NCI-H82 treated with DMSO at 0.1 percent for 48 hours (cell line): ENCODE results near the gene PAX6.

Experiments used
- DNase-seq: peaks from one replicate; lab custom pipeline; 2025; ENCODE audit not compliant: unreplicated experiment; lab: John Stamatoyannopoulos, UW

PAX6 gene

DNA sequence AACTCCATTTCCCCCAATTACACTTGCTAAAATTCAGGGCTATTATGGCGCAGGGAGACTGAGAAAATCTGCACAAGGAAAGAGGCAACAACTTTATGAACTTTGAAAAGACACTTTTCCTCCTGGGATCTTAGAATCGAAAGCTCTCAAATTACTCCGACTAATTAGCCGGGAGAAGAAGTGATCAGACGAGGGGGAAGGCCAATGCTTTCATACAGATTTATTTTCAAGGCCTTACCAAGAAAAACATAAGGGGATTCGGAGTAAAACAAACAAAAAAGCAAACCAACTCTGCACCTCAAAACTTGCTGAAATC is 1.6 kb downstream of the PAX6 start:
- DNase-seq = no peak

DNA sequence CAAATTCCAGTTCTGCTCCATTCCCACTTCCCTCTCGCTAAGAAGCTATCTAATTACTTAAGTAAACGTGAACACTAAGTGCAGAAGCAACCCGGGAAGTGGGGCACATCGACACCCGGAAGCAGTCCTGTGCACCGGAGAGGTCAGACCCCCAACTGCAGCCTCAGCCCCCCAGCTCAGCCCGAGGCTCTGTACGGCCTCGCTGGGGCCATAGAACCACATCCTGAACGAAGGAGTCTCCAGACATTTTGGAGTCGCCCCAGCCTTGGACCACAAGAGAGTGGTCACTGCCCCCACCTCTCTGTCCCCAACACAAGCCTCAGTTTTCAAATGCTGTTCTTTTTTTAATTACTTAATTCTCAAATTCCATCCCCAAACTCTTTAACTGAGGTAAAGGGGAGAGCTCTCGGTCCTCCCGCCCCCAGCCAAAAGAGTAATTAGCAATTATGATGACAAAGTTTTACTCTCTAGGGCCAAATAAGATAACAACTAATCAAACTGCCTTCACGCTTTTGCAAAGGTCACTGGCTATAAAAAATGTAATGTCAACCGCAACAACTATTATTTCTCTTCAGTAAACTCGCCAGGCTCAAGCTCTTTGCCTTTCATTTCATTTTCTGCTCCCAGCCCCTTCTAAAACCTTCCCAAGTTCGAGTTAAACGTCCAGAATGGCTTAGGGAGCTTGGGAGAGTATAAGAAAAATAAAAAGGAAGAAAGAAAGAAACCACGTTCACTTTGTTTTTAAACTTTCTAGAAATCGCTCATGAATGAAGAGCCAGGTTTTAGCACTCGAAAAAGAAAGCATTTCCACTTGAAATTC is 2.2 kb downstream of the PAX6 start:
- no peak for DNase-seq

DNA sequence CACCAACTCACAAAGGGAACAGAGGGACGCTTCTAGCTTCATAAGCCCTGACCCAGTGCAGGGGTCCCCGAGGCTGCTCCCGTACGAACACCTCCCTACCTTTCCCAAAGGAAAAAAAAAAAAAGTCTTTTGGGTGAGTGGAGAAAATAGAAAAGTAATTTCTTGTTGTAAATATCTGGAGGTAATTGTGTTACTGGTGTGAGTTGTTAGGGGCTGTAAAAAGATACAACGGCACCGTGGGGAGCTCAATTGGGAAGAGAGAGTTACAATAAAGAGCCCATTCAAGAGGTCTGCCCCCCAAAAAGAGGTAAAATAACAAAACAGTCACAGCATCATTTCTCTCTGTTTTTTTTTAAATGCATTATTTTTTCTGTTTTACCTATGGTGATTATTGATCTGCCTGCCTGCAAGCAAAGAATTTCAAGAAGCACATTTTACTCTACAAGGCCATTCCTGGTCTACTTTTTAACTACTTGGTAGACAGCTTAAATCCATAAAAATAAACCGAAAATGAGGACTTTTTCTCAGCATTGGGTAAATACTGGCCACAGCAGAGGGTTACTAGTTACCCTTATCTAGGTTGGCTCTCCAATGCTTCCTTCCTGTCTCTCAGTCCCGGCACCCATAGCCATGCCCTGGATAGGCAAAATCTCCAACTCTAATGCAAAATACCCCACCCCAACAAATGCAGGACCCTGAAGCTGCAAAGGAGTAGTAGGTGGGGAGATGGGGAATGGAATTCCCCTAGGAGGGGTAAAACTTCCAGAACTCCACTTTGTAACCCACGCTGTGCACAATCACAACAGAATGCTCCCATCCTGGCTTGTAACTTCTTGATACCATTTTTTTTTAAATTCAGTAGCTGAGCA is 3.1 kb downstream of the PAX6 start:
- no peak for DNase-seq

DNA sequence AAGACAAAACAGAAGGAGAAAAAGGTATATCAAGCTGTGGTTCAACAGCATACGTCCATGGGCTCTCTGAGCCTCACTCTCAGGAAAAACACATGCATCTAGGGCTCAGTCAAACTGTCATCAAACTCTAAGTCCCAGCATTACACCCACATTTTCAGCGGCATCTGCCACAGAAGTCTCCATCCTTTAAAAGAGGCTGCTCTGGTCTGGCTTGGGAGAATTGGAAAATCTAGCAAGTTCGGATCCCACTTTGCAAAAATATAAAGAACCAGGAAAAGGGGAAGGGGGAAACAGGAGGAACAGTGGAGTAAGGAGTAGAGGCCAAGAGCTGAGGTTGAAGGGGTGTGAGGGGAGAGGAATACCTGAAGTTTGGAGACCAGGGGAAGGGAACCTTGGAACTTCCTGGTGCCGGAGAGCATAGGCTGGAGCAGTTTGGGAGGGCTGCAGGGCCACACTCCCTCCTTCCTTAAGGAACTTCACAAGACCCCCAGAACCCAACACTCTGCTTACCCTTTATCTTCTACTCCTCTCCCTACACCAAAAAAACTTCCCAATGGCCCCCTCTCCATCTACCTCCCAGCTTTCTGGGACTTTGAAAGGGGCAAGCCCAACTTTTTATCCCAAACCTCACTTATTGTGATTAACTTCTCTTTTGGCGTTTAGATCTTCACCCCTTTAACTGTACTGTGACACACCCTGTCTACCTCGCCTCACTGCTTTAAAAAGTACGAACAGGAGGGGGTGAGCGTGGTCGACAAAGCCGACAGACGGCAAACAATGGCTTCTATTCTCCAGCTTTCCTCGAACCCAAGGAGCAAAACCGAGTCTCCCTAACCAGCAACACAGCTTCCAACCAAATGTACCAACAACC is 4.0 kb downstream of the PAX6 start:
- no peak for DNase-seq

DNA sequence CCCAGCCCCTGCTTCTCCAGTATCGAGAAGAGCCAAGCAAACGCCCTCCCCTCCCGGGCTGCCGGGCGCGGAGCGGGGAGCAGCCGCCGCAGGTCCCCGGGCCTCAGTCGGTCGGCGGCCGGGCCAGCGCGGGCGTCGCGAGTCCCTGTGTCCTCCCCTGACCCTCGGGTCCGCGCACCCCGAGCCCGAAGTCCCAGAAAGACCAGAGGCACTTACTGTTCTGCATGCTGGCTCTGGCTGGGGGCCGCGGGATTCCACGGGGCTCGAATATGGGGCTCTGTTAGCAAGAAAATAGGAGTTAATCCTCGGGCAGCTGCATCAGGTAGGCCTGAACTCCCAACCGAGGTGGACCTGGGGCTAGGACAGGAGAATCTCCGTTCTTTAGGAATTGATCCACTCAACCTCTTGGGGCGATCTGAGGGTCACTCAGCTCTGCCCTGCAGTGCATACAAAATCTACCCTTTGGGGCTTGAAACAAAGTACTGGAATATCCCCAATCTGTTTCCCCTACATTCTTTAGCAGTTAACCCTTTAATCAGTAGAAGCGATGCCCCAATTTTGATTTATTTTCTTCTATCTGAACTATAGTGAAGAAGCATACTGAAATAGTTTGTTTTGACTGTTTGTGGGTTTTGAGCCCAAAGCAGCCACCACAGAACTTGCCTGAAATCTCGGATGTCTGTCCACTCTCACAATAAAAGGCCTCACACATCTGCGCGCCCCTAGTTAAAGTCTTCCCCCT is 4.8 kb downstream of the PAX6 start:
- no peak for DNase-seq

DNA sequence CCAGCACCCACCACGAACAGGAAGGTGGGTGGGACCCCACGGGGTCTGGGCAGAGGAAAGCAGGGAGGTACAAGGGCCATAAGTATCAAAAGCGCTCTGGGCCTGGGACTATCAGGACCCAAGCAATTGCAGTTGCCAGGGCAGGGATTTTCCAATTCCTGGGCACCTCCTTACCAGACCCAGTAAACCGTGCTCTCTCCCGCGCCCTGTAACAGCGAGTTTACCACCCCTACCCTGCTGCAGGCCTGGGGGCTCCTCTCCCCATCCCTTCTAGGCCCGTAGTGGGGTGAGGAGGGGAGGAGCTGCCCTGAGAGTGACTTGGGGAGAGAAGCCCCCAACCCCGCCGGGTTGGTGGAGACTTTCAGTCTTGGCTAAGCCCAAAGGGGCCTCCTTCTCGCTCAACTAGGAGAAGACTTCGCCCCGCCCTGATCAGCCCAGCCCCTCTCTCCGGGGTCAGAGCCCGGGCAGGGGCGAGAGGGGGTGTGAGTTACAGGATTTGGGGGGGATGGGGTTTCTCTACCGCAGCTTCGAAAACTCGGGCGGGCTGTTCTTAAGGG is 5.4 kb downstream of the PAX6 start:
- no peak for DNase-seq

DNA sequence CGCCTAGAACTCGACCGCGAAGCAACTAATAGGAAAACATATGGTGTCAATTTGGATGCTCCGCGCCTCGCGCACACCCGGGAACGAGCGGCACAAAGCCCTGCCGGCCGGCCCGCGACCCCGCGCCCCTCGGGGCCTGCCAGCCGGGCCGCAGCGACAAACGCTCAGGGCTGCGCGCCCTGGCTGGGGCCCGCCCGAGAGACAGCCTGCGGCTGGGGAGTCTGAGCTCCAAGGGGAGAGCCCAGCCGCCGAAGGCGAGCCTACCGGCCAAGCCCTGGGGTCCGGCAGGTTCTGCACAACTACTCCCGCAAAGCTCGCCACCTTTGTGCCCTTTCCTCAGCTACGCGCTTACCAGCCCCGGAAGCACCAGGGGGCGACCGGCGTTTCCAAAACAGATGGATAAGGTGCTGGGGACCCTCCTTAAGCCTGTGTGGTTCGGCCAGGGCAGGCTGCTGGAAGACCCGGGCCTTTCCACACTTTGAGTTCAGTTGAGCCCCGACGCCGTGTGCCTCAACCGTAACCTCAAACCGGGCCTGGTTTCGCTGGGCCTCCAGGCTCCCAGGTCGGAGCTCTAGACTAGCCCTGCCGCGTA is 6.0 kb downstream of the PAX6 start:
- DNase-seq = no peak

DNA sequence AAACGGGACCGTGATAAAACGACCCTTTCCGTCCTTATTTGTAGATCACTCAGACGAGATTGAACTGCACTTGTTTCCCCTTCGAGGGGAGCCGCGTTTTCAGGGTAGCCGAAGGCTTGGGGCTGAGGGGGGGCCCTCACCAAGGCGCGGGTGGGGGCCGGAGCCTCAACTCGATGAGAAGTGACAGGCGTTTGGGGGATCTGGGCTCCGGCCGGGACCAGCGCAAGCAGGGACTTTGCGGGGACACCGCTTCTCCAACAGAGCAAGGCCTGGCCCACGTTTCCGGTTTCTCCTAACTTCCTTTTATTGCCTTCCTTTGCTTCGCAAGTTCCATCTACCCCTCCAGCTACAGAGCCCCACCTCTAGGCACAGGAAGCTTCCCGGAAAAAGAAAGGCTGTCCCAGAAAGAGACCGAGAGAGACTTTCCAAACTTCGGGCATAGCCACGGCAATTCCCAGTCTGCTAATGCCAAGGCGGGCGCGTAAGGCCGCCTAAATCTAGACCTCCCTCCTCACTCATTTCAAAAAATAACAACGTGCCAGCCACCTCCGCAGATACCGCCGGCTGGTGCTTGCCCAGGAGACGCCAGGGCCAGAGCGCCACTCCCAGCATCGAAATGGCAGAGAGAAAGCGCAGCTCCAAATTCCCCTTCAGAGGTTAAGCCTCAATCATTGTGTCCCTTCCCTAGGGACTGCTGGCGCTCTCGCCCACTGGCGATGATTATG is 6.6 kb downstream of the PAX6 start:
- no peak for DNase-seq

DNA sequence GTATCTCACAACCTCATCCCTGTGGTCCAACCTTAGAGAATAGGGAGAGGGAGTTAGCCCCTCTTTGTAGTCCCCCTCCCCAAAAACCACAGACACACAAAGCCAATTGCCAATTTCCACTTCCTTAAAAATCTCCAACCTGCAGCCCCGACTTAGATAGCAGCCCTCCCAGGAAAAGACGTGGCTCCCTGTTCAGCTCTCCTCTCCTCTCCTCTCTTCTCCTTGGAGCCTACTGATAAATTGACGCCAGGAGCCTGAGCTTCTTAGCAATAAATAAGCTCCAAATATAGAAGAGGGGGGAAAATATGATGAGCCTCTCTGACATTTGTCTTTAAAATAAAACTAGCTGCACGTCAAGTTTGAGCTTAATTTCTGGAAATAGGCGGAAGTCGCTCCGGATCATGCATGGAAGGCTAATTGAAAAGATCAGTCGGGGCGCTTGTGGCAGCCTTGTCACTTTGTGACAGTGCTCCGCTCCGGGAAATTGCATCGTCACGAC is 7.3 kb downstream of the PAX6 start:
- no peak for DNase-seq

DNA sequence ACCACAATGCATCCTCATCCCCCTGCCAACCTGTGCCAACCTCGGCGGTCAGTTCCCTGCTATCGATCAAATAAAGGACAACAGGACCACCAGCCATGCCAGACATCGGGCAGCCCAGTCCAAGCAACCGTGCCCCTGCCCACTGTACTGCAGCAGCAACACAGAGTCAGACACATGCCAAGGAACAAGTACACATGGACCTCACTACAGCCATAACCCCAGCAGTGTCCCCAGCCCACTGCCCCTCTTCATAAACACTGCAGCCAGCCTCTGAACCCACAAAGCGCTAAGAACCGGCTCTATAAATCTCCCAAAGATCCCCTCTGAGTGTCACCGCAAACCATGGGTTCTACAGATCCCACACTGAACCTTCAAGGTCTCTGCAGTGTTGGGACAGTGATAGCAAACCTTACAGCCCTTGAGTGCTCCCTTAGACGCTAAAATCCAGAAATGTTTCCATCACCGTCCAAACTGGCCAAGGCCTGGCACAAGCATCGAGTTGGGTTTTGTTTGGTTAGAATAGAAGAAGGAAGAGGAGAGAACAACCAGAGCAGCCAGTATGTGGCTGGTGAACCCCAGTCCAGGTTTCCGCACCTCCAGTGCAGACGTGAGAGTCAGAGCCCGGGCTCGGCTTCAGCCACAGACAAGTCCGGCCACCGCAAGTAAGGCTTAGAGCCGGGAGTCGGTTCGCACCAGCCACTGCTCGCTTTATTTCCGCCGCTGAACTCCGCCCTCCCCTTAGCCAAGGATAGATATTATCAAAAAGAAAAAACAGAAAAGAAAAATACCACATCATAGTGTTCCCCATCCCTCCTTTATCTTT is 7.9 kb downstream of the PAX6 start:
- no peak for DNase-seq

DNA sequence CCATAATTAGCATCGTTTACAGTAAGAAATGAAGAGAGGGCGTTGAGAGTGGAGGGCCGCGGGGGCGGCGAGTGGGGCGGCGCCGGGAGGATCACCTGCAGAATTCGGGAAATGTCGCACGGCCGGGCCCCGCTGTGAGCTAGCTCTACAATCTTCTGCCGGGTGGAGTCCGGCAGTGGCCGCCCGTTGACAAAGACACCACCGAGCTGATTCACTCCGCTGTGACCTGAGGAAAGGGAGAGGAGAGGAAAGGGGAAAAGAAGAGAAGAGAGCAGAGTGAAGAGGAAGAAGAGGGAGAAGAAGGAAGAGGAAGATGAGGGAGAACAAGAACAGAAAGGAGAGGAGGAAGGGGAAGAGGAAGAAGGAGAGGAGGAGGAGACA is 8.5 kb downstream of the PAX6 start:
- DNase-seq = no peak

DNA sequence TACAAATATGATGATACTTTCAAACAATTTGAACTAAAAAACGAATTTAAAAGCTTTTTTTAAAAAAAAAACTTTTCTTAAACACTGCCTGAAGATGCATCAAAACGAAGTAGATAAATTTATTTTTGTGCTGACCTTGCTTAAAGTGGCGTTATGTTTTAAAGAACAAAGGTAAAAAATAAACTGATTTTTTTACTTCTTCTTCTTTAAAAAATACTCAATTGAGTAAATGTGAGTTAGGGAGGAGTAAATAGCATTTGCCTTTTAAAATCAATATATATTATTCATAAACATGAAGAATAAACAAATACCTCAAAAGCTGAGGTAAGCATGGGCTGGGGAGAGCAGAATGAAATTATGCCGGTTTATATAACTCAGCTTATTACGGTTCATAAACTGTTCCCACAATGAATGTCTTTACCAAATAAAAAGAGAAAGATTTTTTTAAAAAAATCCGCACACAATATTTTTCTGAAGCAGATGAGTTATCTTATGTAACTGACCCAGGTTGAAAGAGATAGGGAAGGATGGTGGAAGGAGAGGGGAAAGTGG is 9.0 kb downstream of the PAX6 start:
- no peak for DNase-seq

DNA sequence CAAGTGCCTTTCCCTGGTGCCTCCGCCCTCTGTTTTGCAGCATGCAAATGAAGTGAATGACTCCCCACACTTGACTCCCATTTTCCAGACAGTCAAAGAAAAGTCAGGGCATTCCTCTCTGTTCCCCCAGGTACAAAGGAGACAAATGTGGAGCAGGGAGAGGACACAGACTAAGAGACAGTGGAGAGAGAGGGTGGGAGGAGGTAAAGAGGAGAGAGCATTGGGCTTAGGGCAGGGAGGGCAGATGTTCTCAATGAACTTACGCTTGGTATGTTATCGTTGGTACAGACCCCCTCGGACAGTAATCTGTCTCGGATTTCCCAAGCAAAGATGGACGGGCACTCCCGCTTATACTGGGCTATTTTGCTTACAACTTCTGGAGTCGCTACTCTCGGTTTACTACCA is 9.8 kb downstream of the PAX6 start:
- no peak for DNase-seq

DNA sequence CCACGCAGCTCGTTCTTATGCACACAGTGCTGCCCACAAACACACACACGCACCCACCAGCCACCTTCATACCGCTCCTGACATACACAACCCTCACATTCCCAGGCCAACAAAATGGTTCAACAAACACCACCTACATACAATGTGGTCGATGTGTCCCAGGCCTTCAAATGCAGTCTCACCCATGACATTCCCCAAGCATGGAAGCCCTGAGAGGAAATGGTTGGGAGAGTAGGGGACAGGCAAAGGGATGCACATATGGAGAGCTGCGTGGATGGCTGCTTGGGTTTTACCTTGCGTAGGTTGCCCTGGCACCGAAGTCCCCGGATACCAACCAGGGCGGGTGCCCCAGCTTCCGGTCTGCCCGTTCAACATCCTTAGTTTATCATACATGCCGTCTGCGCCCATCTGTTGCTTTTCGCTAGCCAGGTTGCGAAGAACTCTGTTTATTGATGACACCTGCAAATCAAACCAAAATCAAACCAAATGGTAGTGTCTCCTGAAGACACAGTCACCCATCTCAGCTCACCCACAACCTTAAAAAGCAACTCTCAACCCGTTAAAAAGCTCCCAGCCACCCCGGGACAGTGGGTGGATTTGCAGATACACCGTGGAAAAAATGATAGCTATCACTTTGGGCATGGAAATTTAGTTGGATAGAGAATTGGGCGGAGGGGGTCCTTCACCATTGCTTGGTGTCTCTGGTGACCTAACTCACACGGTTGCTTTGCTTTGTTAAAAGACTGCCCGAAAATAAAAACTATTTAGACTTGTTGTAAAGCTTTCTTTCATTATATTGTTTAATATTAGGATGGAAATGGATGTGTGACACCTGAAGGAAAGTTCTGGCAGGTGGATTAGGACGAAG is 10.5 kb downstream of the PAX6 start:
- DNase-seq = no peak

DNA sequence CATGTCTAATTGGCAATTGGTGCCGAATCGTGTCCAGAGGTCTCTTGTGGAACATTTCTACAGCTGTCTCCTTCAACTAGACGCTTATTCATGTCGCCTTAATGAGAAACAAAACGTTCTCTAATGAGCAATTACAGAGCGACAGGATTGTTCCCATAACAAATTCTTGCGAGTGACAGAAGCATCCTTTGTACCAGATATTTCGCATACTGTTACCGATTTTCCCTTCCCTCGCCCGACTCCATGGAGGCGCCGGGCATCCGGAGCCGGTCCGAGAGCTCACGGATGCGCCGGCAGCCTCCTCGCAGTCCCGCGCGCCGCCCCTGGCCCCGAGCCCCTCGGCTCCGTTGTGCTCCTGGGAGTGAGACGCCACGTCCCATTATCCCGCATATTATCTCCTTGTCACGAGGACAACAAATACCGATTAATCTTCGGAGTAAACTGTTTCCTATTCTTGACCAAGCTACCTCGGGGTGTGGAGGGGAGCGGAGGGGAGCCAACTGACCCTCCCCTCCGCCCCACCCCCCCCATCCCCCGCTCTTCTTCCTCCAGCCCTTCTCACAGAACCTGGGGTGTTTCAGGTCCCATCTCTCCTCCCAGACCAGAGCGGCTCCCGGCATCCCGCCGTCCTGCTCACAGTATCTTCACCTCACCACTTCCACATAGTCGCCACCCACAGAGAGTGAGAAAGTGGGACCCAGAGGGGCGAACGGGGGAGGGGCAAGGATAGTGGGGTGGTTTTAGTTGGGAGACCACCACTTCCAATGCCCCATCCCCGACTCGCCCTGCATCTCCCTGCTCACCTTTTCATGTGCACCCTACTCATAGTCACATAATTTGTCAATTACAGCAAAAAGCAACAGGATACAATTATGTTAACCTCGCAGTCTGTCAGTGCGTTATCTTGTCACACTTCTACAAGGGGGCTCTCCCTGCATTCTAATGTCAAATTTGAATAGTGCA is 11.4 kb downstream of the PAX6 start:
- no peak for DNase-seq
